NCI-H1436 treated with DMSO at 0.1 percent for 48 hours (cell line): ENCODE results near the gene ACER1.

Source experiments
- DNase-seq: peaks from one replicate; lab custom pipeline; 2025; lab: John Stamatoyannopoulos, UW

The ACER1 gene

DNA sequence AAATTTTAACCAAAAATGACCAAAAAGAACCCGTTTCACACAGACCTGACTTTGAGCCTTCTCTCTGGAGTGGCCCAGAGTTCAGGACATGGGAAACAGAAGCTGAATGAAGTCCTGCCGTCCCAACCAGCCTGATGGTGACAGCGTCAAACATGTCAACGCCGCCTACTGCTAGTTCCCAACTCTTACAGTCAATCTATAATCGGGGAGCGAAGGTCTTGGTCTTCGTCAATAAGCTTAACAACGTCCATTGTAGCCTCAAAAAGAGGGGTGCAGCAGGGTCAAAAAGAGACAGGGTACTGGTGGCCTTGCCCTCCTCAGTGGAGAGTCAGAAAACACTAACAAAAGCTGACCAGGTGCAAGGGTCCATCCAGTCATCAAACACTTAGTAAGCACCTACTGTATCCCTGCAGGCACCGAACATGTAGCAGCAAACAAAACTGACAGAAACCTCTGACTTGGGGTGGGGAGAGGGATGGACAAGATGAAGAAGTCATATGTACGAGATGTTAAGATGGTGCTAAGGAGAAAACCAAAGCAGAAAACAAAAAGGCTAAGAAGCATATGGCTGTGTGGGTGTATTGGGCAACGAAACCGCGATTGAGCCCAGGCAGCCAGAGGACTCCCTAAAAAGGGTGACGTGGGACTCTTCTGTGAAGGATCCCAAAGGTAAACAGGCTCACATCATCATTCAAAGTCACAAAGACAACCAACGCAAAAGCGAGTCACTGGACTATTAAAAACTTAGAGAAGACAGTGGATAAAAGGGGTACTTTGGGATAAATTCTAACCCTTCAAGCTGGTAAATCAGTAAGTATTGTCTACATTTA is 65.6 kb downstream of the ACER1 start:
- no peak for DNase-seq

DNA sequence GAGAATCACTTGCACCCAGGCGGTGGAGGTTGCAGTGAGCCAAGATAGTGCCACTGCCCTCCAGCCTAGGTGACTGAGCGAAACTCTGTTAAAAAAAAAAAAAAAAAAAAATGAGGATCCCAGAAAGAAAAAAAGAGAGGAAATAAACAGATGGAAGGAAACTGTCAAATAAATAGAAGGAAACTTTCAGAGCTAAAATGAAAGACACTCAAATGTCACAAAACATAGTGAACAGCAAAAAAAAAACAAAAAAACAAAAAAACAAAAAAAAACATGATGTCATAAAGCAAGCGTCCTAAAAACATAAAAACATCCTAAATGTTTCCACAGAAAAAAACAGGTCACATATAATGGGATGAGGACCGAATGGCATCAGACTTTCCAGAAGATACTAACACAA is 68.6 kb downstream of the ACER1 start:
- no peak for DNase-seq

DNA sequence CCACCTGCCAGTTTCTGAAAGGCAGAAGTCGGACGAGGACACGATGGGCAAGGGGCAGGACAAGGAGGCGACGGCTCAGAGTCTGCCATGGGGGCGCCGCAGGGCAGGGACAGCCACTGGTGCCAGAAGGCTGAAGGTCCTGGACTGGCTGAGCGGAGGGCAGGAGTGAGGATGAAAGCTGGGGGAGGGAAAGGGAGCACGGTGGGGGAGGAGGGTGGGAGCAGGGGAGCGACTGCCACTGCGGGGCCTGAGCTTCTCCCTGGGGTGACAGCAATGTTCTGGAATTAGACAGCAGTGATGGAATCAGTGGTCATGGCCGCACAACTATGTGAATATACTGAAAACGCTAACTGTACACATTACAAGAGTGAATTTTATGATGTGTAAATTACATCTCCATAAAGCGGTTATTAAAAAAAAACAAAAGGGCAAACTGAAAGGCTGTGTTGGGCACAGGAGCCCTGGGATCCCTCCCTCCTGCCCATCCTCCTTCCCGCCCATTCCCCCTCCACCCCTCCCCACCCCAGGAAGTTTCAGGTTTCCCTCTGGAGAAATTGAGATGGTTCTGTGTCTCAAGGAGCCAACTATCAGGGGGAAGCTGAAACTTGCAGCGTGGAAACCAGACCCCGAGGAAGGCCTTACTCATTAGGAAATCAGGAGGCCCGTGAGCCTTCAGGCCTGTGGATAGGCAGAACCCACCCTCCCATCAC is 69.5 kb downstream of the ACER1 start:
- DNase-seq = no peak

DNA sequence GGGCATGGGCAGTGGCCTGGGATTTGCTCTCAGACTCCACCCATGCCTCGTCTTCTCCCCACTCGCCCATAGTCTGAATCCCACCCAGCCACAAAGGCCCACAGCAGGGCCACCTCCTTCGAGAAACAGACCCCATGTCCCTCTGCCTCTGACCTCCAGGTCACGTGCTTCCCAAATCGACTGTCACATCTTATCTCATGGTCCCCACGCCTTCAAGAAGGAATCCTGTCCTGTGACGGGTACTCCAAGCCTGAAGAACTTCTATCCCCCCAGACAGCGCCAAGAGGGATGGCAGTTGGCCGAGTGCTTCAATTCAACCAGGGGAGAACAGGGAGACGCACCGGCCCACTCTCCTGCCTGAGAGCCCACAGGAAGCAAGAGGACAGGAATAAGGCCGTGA is 70.1 kb downstream of the ACER1 start:
- no peak for DNase-seq

DNA sequence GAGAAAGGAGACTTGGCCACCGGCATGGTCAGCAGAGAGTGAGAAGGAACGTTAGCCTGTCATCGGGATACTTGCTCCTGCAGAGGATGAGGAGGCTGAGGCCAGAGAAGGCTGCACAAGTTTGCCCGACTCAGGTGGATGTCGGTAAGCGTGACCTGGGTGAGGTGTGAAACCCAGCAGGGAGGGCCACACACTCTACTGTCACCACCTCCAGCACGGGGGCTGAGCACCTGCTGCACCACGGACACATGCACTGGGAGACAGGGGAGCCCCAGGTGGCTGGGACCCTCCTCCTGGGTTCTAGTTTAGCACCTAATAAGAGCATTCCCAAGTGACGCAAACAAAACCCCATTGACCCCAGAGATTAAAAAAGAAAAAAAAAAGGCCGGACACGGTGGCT is 70.9 kb downstream of the ACER1 start:
- no peak for DNase-seq

DNA sequence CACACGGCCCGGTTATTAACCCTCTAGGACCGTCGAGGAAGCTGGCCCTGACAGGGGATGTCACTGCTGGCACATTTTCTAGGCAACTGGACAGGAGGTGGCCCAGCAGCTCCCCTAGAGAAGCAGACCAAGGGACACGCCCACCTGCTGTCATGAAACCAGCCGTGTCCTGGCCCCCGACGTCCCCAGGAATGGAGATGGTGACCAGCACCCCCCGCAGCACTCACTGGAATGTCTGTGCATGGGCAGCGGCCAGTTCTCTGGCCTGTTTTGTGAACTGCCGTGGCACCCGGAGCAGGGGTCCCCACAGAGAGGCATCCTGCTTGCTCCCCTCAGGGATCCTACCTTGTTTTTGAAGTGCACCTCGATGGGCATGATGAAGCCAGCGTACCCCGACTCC is 71.5 kb downstream of the ACER1 start:
- no peak for DNase-seq

DNA sequence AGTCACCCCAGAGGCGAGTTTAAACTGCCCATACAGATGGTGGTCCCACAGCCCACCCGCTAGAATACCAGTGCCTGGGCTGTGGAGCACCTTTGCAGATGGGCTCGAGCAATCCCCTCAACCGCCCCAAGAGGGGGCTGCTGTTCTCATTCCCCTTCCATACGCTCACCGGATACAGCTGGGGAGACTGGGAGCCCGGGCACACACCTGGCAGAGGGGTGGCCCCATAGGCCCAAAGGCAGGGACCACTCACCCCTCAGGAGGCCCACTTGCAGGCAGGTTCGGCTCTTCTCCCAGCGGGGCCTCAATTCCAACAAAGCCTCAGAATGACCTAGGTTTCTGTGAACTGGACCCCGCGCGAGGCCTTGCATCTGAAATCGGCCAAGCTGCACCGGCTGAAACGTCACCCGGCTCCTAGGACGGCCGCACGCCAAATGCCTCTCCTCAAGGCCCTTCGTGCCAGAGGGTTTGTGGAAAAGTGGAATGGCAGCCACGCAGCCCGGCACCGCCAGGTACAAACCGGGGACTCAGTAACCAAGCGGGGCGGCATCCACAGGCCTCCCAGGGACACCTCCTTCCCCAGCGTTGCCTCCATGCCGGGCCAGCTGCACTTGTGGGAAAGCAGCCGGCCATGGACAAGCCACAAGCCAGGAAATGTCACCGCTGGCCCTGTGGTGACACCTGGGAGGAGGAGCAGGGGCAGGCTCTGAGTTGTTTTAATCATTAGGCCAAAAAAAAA is 72.3 kb downstream of the ACER1 start:
- no peak for DNase-seq

DNA sequence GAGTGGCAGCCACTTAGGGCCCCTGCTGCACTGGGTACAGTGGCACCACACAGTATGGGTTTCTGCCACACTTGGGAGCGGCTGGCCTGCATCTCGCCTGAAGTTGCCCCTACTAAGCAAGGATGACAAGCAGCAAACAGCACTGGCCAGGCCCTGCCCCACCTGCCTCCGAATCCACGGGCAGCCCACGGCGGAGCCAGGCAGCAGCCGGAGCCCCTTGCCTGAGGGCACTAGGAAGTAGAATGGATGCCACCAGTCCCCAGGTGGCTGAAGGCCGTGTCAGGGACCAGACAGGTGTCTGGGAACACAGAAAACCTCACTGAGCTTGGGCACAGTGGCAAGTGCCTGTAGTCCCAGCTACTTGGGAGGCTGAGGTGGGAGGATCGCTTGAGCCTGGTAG is 73.0 kb downstream of the ACER1 start:
- DNase-seq = no peak

DNA sequence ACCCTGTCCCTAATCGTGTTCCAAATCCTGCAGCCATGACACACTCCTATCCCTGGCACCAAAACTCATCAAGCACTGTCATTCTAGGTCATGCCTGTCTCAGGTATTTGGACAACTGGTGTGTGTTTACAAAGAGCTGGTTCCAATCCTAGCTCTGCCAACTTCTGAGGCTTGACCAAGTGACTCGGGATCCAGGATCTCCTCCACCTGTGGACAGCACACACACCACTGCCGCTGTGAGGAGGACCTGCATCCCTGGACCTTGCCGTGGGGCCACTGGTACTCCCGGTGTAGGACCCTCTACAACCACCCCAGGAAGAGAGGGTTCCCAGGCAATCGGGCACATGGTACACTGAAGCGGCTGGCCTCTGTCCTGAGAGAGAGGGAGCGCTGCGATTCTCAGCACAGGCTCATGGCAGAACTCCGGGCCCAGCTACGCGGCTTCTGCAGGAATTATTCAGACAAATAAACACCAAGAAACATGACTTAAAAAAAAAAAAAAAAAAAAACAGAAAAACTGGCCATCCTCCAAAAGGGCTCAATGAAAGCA is 74.0 kb downstream of the ACER1 start:
- no peak for DNase-seq

DNA sequence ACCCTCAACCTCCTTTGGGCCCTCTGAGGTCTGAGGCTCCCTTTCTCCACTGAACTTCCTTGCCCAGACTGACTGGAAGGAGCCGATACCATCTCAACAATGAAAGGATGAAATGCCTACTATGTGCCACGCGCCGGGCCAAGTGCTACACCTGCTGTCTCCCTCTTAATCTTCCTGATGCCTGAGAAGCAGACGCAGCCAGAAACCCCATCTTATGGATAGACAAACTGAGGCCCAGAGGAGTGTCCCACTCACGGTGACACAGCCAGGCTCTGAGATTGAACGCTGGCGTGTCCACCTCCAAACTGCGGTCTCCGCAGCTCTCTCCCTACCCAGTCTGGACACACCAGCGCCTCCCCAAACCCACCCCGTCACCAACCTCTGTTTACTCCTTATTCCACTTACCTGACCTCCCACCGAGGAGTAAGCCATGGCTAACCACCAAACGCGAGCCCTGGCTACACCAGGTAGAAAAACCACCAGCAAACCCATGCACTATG is 74.5 kb downstream of the ACER1 start:
- DNase-seq = no peak
